HG03095 (cell line): ENCODE measurements around the gene PPM1M.

ENCODE experiments used
- ATAC-seq: cut with Tn5 transposase; IDR thresholded peaks from one replicate; pipeline ENCODE4 v1.9.1; 2021; ENCODE audit warnings: moderate library complexity; ENCODE audit not compliant: unreplicated experiment

The PPM1M gene

DNA sequence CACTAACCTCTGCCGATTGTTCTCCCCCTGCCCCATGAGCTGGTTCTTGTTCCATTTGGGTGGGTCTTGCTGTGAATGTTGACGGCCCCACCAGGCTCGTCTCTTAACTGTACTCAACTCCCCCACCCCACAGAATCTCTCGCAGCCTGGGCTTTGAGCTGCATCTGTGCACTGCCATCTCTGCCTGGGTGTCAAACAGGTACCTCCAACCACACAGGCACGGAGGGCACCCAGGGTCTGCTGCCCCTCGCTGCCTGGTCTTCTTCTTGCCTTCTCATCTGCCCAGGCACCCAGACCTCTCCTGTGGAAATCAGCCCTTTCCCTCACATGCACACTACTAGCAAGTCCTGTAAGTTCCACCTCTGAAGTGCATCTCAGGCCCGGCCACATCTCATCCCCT, 30.2 kb upstream of the PPM1M start:
- ATAC-seq, result no peak

DNA sequence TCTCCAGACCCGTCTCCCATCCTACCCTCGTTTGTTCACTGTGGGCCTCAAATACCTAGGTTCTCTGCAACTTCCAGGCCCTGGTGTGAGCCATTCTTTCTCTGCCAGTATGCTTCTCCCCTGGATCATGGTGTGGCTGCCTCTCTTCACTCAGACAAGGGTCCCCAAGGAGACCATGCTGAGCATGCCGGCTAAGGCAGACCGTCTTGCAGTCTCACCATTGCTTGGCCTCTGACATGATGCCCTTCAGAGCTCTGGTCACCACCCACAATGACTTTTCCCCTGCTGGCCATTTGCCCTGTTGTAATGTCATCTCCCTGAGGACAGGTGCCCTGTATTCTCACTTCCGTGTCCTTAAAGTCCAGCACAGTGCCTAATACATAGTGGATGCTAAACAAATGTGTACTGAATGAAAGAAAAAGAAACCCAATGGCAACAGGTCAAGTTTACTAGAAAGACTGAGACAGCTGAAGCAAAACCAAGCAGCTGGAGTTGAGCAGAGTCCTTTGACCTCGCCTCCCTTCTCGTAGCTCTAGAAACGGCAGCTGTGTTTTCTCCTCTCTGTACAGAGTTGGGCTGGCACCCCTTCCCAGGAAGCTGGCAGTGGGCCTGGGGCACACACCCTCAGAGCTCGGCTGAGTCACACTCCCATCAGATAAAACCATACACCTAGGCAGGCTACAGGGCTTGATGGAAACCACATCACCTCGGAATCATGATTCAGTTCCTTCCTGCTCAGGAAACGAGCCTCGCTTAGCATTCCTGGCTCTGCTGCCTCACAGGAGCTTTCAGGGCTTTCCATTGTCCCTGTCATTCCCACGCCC, 28.8 kb upstream of the PPM1M start:
- ATAC-seq, result no peak

DNA sequence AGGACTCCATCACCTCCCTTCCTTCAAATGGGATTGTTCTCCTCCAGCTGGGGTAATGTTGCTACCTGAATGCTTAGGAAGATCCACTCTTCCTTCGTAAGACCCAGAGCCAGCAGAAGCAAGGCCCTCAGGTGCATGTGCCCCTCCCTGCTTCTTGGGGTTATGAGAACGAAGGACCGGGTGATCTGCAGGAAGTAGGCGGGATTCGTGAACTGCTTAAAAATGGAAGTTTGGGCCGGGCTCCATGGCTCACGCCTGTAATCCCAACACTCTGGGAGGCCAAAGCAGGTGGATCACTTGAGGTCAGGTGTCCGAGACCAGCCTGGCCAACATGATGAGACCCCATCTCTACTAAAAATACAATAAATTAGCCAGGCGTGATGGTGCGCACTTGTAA, 28.2 kb upstream of the PPM1M start:
- no peak for ATAC-seq

DNA sequence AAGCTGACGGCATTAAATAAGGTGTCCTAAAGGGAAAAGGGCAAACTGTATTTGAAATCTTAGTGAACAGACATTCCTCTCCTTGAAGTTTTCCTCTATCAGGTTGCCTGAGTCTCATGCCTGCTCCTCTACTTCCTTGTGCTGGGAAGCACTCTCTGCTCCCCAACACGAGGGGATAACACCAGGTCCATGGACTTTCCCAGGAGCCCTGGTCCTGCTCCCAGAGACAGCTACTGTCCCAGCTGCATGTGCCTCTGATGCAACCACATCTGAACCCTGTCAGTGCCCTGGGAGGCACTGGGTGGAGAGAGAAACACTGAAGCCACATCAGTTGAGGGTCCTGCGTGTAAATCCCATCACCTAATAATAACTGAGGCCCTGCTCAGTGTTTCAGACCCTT, 27.5 kb upstream of the PPM1M start:
- no peak for ATAC-seq

DNA sequence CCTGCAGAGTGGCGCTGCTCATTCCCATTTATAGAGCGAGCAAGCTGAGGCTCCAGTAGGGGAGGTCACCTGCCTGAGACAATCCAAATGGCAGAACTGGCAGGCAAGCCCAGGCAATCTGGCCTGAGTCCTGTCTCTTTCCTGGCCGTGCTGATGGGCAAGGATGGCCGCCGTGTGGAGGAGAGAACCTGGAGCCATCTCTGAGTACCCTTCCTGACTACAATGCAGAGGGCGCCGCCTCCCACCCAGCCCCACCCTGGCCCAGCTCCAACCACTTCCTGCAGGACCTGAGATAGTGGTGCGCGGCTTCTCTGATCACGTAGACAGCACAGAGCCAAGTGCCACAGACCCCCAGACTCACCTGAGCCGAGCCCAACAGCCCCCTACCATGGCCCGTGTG, 27.1 kb upstream of the PPM1M start:
- ATAC-seq, result no peak

DNA sequence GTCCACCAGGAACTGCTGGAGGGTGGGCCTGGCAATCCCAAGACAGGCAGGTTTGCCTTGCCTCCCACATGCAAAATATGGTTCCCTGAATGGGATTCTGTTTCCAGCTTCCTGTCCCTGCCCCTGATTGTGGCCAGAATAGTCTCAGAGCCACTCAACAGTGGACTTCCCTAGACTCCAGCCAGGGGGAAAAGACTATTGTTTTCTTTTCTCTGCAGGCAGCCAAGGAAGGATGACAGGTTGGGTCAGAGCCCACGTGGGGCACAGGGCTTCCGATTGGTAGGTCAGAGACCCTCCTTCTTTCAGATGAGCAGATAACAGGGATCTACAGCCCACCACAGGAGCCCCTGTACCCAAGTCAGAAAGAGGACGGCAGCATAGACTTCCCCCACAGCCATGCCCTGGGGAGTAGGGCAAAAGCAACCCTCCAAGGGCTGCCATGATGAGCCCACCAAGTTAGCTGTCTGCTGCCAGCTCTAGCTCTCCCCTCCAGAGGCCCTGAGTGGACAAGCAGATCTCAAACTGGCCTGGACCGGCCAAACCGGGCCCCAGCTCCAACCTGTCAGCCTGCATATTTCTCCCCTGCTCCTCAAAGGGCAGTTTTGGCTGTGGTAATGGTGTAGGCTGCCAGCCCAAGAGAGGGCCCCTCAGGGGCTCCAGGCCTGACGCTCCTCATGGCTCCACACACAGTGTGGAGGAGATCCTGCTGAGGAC, 26.5 kb upstream of the PPM1M start:
- ATAC-seq, result no peak

DNA sequence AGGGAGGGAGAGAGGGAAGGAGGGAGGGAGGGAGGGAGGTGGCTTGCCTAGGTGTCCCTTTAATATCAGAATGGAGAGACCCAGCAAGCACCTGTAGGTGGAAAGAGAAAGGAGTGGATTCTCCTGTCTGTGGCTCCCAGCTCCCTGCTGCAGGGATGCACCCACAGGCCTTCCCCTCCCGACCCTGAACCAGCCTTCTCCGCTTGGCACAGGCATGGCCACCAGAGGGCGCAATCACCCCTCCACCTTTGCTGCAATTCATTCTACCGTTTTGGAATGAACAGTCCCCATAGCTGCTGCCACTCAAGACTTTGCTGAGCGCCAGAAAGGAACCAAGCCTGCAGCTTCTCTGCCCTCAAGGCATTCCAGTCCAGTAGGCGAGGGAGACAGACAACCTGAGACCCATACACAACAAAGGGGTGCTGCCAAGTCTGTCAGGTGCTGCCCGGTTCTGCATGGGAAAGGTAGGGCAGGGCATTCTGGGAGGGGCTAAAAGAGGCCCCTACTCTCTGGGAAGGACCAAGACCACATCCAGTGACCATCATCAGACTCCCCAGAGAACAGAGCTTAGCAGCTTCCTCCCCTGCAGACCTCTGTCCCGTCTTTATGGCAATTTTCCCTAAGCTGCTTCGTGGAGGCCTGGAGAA, 25.1 kb upstream of the PPM1M start:
- ATAC-seq, result peak; percentile 50

DNA sequence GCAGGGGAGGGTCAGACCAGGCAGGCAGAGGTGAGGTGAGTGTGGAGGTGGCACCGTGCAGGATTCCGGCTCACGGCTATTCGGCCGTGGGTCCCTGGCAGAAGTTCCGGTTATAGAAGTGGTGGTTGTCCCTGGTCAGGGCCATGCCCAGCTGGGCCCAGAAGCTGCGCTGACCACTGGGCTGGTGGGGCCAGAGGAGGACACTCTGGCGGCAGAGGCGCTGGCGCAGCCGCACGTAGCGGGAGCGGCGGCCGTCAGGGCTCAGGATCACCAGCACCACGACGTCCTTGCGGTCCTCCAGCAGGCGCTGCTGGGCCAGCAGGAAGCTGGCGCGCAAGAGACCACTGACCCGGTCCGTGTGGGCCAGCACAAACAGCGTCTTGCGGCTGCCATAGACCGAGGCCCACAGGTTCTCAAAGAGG, 24.4 kb upstream of the PPM1M start:
- no peak for ATAC-seq

DNA sequence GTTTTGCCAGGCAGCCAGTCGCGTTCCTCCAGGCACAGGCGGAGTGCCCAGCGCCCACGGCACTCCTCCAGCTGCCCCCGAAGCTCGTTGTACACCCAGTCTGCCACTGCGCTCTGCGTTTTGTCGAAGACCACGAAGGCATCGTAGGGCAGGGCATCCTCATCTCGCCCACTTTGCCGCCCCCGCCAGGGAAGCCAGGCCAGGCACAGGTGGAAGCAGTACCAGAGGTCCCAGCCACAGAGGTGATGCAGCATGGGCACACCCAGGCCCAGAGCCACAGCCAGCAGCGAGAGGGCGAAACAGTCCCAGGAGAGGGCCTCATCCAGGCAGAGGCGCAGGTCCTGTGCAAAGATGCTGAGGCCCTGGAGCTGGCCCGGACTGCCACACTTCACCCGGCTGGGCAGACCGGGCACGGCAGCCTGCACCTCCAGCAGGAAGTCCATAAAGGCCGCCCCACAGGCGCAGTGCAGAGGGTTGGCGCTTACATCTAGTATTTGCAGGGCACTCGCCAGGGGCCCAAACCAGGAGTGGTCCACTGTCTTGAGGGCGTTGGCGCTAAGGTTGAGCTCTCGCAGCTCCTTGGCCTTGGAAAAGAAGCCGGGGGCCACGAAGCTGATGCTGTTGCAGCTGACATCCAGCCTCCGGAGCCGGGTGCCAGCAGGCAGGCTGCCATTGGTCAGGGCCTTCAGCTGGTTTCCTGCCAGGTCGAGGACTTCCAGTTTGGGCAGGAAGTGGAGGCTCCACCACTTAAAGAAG, 23.8 kb upstream of the PPM1M start:
- ATAC-seq, result no peak

DNA sequence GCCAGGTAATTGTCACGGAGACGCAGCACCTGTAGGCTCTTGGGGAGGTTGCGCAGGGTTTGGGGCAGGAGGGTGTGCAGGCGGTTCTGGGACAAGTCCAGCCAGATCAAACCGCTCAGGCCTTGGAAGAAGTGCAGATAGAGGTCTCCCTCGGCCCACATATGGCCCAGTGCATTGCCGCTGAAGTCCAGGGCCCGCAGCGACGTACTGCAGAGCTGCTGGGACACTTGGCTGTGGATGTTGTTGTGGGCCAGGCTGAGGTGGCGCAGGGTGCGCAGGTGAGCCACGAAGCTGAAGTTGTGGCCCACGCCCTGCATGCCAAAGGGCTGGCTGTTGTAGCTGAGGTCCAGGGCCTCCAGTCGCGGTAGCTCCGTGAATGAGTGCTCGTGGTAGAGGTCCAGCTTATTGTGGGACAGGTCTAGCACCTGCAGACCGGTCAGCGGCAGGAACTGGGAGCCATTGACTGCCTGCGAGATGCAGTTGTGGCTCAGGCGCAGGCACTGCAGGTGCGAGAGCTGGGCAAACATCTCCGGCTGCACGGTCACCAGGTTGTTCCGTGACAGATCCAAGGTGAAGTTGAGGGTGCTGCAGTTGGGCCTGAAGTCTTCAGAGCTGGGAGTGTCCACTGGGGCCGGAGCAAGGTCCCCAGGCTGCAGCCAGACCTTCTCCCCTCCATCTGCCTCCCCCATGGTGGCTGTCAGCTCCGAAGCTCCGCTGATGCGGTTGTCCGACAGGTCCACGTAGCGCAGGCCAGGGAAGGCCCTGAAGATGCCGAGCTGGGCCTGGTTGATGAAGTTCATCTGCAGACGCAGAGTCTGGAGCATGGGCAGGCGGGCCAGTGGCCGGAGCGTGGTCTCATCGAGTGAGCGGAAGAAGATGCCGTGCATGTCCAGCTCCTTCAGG, 23.0 kb upstream of the PPM1M start:
- ATAC-seq, result no peak

DNA sequence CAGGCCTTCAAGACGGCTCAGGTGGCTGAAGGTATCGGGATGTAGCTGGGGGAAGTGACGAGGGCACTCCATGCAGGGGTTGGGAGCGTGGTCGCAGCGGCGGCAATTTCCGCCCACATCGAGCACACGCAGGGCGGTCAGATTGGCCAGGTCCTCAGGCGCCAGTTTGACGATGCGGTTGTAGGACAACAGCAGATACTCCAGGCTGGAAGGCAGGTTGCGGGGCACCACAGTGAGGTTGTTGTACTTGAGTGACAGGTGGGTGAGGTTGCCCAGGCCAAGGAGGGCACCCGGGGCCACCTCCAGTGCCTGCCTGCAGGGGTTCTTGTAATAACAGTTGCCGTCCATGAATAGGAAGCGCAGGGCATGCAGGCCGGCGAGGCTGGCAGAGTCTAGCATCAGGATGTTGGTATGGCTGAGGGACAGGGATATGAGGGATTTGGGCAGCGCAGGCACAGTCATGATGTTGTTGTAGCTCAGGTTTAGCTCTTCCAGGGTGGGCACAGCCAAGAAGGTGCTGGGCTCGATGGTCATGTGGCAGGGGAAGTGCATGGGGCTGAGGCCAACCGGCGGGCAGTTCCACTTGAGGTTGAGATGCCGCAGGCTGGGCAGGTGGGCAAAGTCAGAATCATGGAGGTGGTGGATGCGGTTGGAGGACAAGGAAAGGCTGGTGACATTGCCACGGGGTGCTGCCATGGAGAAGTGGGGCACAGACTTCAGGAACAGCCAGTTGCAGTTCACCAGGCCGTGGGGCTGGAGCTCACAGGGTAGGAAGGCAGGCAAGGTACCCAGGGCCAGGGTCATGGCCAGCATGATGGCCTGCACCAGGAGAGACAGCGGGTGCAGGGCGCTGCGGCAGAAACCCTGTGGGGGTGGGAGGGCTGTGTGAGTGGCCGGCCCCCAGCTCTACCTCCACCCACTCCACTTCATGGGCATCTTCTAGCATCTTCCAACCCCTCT, 21.8 kb upstream of the PPM1M start:
- no peak for ATAC-seq

DNA sequence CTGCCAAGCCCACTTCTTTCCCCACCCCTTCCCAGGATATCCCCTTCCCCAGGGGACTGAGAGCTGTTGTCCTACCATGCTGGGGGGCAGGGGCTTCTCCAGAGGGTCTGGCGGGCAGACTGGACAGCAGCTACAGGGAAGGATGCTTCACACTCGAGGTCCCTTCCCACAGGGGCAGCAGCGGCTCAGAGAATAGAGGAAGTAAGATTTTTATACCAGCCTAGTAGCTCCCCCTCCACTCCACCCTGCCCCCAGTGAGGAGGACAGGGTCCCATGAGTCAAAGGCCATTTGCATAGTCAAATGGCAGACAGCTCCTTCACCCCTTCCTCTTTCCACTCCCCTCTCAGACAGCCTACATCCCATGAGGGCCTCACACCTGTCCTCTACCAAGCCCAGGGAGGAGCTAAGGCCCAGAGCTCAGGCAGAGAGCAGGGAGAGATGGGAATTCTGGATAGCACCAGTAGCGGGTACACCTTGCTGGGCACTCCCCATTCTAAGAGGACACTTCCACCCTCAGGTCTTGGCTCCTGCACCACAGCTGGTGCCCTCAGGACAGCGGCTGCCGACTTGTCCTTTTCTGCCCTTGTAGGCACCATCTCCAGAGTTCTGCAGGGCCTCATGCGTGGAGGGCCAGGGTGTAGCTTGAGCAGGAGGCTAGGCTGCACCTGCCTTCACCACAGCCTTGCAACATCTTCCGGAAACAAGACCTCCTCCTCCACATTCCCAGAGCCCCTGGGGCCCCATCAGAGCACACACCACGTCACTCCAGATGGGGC, 19.9 kb upstream of the PPM1M start, which contains the start of gene TLR9:
Gene TLR9, minus strand, starts transcription at position 194 of the 777 bp plus-strand sequence. Its CDS starts 116 bp downstream, at position 78.
- peak; percentile 79 for ATAC-seq

DNA sequence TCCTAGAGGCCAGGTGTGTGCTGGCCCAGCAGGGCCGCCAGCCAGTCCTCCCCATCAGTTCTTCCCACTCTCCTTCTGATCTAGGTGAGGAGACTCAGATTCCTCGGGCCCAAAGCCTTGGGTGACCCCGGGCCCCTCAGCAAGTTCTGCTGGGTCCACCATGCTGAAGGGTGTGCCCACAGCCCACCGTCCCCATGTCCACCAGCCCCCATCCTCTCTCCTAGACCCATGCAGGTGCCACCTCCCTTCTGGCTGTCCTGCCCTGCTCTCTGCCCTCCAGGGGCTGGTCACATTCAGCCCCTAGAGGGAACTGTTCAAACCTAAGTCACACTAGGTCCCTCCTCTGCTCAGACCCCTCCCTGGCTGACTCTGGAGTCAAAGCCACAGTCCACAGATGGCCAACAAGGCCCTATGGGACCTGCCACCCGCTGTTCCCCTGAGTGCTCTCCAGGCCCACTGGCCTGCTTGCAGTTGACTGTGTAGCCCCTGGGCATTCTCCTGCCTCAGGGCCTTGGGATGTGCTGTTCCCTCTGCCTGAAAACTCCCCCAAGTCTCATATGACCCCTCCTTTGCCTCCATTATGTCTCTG, 19.2 kb upstream of the PPM1M start:
- no peak for ATAC-seq

DNA sequence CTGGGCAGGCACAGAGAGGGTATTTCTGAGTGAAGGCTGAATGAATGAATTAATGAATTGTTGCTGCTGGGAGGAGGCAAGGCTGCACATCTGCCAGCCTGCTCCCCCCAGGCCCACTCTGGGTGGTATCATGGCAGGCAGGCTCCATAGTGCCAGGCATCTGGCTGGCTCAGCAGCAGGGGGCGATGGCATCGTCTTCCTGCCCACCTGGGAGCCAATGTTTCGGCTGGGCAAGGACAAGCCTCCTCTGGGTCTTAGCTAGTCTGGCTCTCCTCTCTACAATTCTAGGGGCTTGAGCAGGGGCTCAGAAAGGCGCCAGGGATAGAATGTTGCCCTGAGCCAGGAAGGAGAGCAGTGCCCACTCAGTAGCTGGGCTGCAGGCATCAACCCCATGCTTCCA, 18.4 kb upstream of the PPM1M start:
- no peak for ATAC-seq

DNA sequence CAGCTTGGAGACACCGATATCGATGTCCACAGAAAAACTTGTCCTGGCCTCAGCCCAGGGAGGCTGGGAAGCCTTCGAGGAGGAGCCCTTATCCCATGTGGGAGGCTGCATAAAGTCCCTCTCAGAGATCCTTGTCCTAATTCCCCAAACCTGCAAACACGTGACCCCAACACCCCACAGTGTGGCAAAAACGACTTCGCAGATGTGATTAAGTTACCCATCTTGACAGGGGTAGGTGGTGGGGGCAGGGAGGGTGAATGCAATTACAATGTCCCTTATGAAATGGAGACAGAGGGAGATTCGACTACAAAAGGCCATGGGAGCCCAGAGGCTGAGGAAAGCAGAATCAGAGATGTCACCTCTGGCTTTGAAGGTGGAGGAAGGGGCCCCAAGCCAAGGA, 17.8 kb upstream of the PPM1M start:
- no peak for ATAC-seq

DNA sequence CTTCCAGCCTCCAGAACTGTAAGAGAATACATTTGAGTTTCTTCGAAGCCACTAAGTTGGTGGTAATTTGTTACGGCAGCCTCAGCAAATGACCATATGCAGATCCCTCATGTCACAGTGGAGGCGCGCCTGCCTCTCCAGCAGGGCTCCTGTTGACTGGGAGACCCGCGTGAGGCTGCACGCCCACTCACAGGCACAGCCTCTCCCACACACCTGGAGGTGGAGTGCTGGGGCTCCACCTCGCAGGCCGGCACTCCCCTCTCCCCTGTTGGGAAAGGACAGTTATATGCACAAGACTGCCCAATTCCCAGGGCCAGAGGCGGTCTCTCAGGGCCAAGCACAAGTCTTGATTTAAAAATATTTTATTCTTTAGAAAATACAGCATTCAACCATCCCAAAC, 17.3 kb upstream of the PPM1M start:
- no peak for ATAC-seq

DNA sequence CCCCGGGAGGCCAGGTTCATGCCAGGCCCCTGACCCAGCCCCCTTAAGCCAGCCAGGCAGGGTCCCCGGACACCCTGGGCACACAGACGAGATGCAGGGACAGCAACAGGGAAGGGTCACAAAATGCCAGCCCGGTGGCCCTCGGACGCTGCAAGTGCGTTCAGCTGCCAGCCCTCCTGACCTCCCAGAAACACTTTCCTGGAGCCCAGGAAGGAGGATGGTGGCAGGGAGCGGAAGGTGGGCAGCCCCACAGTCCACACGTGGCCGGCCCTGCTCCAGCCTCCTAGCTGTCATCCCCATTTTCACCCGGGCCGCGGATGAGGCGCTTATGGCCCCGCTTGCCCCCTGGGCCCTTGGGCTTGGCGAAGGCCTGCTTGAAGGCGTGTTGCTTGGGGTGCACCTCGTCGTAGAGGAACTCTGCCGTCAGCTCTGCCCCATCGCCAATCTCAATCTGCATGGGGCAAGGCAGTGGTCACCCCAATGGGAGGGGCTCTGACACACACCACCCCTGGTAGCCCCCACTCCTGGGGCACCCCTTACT, 16.7 kb upstream of the PPM1M start:
- no peak for ATAC-seq

DNA sequence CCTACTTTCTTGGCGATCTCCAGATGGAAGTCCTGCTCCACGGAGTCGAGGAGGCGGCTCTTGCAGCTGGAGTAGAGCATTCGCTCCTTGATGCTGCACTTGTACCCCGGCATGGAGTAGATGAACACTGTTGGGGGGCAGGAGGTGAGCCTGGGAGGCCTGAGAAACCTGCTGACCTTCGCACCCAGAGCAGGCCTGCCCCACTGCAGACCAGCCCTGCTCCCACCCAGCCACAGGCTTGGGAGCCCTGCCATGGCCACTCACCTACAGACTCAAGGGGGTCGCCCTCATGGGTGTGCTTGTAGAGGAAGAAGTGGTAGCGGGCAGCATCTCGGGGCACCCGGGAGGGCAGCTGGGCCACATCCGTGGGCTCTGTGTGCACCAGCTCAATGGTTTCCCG, 15.9 kb upstream of the PPM1M start:
- no peak for ATAC-seq
